ENCODE data around the gene CMTM7.
"Not testable (repeated sequence)": the region's sequence is repeated elsewhere in the genome, so short reads cannot be mapped to it uniquely, and the experiment has no call there.

The CMTM7 gene

GRCh38 chr3:32460031-32460749 lies 68.5 kb downstream of the CMTM7 start:
- DNase-seq (ENCODE audit: low read depth): peak; percentile 44

DNA sequence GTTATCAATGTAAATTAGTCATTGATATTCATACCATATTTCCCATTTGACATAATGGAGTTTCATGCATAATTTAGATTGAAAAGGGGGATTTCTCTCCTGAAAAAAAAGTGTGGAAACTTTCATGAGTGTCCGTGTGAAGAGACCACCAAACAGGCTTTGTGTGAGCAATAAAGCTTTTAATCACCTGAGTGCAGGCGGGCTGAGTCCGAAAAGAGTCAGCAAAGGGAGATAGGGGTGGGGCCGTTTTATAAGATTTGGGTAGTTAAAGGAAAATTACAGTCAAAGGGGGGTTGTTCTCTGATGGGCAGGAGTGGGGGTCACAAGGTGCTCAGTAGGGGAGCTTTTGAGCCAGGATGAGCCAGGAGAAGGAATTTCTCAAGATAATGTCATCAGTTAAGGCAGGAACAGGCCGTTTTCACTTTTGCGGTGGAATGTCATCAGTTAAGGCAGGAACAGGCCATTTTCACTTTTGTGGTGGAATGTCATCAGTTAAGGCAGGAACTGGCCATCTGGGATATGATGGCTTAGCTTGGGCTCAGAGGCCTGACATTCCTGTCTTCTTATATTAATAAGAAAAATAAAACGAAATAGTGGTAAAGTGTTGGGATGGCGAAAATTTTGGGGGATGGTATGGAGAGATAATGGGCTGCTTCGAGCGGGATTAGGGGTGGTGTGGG lies 69.3 kb downstream of the CMTM7 start:
- DNase-seq (ENCODE audit: low read depth): not testable (repeated sequence)

- DNase-seq (ENCODE audit: low read depth): not testable (repeated sequence)
Observed at GRCh38 chr3:32462191-32462986, 70.7 kb downstream of the CMTM7 start.

DNA sequence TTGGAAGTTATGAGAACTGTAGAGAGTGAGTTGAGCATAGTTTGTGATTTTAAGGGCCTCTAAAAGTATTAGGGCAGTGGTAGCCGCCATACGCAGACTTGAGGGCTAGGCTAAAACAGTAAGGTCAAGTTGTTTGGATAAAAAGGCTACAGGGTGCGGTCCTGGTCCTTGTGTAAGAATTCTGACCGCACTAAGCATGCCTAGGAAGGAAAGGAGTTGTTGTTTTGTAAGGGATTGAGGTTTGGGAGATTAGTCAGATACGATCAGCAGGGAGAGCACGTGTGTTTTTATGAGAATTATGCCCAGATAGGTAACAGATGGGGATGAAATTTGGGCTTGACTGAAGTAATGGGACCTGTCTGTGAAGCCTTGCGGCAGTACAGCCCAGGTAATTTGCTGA lies 71.8 kb downstream of the CMTM7 start:
- DNase-seq (ENCODE audit: low read depth): not testable (repeated sequence)

GRCh38 chr3:32464726-32465125 lies 73.1 kb downstream of the CMTM7 start:
- not testable (repeated sequence) for DNase-seq (ENCODE audit: low read depth)

GRCh38 chr3:32466808-32467207 lies 75.2 kb downstream of the CMTM7 start:
- DNase-seq (ENCODE audit: low read depth): not testable (repeated sequence)

GRCh38 chr3:32467333-32468070 lies 75.8 kb downstream of the CMTM7 start:
- DNase-seq (ENCODE audit: low read depth): peak; percentile 70

GRCh38 chr3:32469151-32469874 lies 77.7 kb downstream of the CMTM7 start:
- DNase-seq (ENCODE audit: low read depth): no peak

GRCh38 chr3:32470362-32470761 lies 78.7 kb downstream of the CMTM7 start:
- DNase-seq (ENCODE audit: low read depth): no peak

DNA sequence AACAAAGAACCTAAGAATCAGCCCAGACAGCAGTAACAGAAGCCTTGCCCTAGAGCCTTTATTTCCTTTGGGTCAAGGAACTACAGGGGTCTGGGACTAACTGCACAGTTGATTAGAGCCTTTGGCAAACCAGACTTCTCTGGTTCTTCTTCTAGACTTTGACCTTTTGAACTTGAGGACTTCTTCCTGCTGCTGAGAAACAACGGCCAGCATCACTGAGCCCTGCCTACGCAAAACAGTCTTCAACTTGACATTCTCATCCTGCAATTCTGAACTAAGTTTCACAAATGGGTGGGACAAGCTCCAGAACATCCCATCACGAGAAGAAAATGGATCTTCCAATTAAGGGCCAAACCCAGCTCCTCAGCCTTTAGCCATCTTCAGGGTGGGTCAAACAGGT lies 79.6 kb downstream of the CMTM7 start:
- no peak for DNase-seq (ENCODE audit: low read depth)

DNA sequence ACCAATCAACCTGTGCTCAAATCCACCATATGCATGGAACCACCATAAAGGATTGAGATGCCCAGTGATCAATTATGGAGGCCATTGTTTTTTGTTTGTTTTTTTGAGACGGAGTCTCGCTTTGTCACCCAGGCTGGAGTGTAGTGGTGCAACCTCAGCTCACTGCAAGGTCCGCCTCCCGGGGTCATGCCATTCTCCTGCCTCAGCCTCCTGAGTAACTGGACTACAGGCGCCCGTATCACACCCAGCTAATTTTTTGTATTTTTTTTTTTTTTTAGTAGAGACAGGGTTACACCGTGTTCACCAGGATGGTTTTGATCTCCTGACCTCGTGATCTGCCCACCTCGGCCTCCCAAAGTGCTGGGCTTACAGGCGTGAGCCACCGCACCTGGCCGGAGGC lies 80.5 kb downstream of the CMTM7 start:
- not testable (repeated sequence) for DNase-seq (ENCODE audit: low read depth)

DNA sequence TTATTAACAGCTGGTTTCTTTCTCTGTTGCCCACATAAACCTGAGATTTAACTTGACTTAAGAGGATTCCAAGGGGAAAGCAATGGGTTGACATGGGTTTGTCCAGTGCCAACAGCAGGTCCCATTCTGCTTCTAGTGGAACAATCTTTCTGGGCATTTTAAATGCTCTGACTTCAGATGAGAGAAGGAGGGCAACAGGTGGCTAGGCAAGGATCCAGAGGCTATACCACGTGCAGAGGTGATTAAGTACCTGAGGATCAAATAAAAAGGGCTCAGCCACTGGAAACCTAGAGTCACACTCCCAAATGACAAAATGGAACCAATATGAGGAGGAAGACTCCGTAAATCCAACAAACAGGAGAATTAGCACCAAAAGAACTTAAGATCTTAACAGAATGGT lies 82.5 kb downstream of the CMTM7 start:
- DNase-seq (ENCODE audit: low read depth): no peak

- no peak for DNase-seq (ENCODE audit: low read depth)
Observed at GRCh38 chr3:32480604-32481003, 89.0 kb downstream of the CMTM7 start.

DNA sequence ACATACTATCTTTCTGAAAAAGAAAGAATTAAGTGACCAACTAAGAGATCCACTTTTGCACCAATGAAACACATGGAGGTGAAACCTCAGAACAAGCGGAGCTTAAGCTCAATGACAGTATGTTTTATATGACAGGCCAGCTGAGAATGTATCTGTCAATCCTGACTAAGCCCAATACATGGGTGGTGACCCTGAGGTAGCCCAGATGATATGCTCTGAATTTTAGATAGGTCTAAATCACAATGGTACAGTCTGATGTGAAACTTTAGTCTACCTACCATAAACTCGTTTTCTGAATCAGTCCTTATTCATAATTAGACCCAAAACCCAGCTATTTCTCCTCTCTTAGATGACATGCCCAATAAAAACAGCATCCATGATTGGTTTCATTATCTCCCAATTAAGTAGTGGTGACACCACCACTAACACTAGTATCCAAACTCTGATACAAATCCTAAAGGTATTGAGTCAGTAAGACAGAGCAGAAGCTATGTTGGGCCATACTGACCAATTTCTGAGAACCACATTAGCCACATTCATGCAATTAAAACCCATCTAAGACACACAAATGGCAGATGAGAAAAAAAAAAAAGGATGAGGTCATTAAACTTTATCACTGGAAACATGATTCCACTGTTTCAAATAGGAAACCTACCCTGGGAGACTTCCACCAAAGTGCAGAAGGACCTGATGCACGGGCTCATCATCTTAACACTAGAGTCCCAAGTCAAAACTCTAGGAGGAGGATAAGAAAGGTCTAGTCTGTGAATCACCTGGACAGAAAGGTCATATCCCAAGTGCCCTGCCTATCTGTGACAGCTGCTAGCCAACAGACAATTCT lies 90.4 kb downstream of the CMTM7 start:
- no peak for DNase-seq (ENCODE audit: low read depth)

- DNase-seq (ENCODE audit: low read depth): no peak
Observed at GRCh38 chr3:32482693-32483092, 91.0 kb downstream of the CMTM7 start.

DNA sequence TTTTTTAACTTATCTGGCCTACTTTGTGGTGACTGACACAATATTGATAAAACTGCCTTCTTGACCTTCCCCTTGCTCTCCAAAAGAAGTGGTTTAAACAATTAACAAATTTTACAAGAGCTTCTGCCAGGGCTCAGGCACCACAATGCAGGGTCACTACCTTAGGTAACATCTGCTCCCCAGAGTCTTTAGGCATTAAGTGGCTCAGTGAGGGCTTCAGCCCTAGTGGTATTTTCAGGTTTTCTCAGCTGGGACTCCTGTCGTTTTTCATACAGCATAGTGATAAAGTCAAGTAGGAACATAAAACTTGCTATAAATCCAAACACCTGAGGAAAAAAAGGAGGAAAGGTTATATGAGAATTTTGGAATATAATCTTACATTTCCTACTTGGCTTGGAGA lies 92.1 kb downstream of the CMTM7 start:
- no peak for DNase-seq (ENCODE audit: low read depth)

DNA sequence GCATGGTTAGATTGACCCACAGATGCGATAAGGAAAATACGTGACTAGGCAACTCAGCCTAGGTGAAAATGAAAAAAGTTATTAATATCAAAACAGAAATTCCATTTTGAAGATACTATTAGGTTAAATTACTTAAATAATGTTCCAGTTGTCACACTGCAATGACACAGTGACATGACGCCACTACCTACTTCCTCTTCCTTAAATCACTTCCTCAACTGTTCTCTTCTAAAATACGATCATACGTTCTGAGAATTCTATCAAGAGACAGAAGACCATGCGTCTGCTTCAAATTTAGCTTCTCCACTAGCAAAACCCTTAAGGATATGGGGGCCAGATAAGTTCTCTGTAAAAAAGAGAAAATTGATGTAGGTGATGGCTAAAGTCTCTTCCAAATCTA lies 92.8 kb downstream of the CMTM7 start:
- no peak for DNase-seq (ENCODE audit: low read depth)

GRCh38 chr3:32487781-32488473 lies 96.3 kb downstream of the CMTM7 start:
- DNase-seq (ENCODE audit: low read depth): no peak

DNA sequence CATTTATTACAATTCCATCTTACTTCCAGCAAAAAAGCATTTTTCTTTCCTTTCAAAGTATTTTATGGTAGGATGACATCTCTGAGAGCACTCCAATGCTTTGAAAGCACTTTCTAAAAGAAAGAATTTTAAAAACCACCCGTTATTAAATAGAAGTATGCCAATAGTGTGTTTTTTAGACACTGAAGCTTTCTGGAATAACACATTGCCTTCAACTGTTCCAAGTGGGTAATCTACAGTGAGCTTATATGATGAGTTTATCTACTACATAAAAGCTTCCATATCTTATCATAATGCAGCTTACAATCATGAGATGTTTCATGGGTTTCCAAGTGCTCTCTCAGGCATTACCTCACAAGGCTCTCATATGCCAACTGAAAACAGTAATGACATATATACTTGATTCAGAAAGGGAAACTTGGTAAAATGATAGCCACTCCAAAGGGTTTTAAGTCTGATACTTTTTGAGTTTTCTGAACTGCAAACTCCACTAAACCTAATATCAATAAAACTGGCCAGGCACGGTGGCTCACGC lies 96.9 kb downstream of the CMTM7 start:
- DNase-seq (ENCODE audit: low read depth): no peak
